ENCODE results near the gene CUL2.

GRCh38 chr10:35041502-35041879, 48.6 kb downstream of the CUL2 start:
- TF ChIP-seq POLR2A (IDR thresholded peaks at IDR 0.05) (no peak), CTCF (IDR thresholded peaks at IDR 0.05) (no peak), POLR2AphosphoS5 (IDR thresholded peaks at IDR 0.05) (no peak)
